ENCODE measurements around the gene OXTR.

GRCh38 chr3:8761866-8762265, 7.5 kb downstream of the OXTR start:
- TF ChIP-seq POLR2AphosphoS5 (IDR thresholded peaks at IDR 0.05; ENCODE audit: low read depth): no peak
- no peak for TF ChIP-seq CTCF (conservative IDR thresholded peaks at IDR 0.05; ENCODE audit: low read depth in 2 of 2)
- TF ChIP-seq, protein P1, sequence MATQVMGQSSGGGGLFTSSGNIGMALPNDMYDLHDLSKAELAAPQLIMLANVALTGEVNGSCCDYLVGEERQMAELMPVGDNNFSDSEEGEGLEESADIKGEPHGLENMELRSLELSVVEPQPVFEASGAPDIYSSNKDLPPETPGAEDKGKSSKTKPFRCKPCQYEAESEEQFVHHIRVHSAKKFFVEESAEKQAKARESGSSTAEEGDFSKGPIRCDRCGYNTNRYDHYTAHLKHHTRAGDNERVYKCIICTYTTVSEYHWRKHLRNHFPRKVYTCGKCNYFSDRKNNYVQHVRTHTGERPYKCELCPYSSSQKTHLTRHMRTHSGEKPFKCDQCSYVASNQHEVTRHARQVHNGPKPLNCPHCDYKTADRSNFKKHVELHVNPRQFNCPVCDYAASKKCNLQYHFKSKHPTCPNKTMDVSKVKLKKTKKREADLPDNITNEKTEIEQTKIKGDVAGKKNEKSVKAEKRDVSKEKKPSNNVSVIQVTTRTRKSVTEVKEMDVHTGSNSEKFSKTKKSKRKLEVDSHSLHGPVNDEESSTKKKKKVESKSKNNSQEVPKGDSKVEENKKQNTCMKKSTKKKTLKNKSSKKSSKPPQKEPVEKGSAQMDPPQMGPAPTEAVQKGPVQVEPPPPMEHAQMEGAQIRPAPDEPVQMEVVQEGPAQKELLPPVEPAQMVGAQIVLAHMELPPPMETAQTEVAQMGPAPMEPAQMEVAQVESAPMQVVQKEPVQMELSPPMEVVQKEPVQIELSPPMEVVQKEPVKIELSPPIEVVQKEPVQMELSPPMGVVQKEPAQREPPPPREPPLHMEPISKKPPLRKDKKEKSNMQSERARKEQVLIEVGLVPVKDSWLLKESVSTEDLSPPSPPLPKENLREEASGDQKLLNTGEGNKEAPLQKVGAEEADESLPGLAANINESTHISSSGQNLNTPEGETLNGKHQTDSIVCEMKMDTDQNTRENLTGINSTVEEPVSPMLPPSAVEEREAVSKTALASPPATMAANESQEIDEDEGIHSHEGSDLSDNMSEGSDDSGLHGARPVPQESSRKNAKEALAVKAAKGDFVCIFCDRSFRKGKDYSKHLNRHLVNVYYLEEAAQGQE (IDR thresholded peaks at IDR 0.05; ENCODE audit: unreplicated experiment): no peak
- TF ChIP-seq EZH2 (IDR thresholded peaks at IDR 0.05; ENCODE audit: low read depth, unreplicated experiment): no peak
- TF ChIP-seq CREB1 (CRISPR knock-in tag; IDR thresholded peaks at IDR 0.05; ENCODE audit: low read depth): no peak
- no peak for TF ChIP-seq STAT1 (IDR thresholded peaks at IDR 0.05; ENCODE audit: unreplicated experiment)
- TF ChIP-seq JUNB (IDR thresholded peaks at IDR 0.05; ENCODE audit: unreplicated experiment): no peak
- no peak for TF ChIP-seq ZNF114 (CRISPR knock-in tag; IDR thresholded peaks at IDR 0.05)
- no peak for TF ChIP-seq EZH2phosphoT487 (IDR thresholded peaks at IDR 0.05; ENCODE audit: unreplicated experiment)
- TF ChIP-seq ZNF331 (CRISPR knock-in tag; IDR thresholded peaks at IDR 0.05; ENCODE audit: low read depth): no peak
- TF ChIP-seq, protein P2, sequence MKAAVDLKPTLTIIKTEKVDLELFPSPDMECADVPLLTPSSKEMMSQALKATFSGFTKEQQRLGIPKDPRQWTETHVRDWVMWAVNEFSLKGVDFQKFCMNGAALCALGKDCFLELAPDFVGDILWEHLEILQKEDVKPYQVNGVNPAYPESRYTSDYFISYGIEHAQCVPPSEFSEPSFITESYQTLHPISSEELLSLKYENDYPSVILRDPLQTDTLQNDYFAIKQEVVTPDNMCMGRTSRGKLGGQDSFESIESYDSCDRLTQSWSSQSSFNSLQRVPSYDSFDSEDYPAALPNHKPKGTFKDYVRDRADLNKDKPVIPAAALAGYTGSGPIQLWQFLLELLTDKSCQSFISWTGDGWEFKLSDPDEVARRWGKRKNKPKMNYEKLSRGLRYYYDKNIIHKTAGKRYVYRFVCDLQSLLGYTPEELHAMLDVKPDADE (IDR thresholded peaks at IDR 0.05): no peak
- TF ChIP-seq NANOG (IDR thresholded peaks at IDR 0.05; ENCODE audit: borderline replicate concordance): no peak
- TF ChIP-seq, protein P3, sequence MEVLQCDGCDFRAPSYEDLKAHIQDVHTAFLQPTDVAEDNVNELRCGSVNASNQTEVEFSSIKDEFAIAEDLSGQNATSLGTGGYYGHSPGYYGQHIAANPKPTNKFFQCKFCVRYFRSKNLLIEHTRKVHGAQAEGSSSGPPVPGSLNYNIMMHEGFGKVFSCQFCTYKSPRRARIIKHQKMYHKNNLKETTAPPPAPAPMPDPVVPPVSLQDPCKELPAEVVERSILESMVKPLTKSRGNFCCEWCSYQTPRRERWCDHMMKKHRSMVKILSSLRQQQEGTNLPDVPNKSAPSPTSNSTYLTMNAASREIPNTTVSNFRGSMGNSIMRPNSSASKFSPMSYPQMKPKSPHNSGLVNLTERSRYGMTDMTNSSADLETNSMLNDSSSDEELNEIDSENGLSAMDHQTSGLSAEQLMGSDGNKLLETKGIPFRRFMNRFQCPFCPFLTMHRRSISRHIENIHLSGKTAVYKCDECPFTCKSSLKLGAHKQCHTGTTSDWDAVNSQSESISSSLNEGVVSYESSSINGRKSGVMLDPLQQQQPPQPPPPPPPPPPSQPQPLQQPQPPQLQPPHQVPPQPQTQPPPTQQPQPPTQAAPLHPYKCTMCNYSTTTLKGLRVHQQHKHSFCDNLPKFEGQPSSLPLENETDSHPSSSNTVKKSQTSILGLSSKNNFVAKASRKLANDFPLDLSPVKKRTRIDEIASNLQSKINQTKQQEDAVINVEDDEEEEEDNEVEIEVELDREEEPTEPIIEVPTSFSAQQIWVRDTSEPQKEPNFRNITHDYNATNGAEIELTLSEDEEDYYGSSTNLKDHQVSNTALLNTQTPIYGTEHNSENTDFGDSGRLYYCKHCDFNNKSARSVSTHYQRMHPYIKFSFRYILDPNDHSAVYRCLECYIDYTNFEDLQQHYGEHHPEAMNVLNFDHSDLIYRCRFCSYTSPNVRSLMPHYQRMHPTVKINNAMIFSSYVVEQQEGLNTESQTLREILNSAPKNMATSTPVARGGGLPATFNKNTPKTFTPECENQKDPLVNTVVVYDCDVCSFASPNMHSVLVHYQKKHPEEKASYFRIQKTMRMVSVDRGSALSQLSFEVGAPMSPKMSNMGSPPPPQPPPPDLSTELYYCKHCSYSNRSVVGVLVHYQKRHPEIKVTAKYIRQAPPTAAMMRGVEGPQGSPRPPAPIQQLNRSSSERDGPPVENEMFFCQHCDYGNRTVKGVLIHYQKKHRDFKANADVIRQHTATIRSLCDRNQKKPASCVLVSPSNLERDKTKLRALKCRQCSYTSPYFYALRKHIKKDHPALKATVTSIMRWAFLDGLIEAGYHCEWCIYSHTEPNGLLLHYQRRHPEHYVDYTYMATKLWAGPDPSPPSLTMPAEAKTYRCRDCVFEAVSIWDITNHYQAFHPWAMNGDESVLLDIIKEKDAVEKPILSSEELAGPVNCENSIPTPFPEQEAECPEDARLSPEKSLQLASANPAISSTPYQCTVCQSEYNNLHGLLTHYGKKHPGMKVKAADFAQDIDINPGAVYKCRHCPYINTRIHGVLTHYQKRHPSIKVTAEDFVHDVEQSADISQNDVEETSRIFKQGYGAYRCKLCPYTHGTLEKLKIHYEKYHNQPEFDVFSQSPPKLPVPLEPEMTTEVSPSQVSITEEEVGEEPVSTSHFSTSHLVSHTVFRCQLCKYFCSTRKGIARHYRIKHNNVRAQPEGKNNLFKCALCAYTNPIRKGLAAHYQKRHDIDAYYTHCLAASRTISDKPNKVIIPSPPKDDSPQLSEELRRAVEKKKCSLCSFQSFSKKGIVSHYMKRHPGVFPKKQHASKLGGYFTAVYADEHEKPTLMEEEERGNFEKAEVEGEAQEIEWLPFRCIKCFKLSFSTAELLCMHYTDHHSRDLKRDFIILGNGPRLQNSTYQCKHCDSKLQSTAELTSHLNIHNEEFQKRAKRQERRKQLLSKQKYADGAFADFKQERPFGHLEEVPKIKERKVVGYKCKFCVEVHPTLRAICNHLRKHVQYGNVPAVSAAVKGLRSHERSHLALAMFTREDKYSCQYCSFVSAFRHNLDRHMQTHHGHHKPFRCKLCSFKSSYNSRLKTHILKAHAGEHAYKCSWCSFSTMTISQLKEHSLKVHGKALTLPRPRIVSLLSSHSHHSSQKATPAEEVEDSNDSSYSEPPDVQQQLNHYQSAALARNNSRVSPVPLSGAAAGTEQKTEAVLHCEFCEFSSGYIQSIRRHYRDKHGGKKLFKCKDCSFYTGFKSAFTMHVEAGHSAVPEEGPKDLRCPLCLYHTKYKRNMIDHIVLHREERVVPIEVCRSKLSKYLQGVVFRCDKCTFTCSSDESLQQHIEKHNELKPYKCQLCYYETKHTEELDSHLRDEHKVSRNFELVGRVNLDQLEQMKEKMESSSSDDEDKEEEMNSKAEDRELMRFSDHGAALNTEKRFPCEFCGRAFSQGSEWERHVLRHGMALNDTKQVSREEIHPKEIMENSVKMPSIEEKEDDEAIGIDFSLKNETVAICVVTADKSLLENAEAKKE (CRISPR knock-in tag; IDR thresholded peaks at IDR 0.05): no peak
